ENCODE data around the gene CAPN9.

Gene CAPN9

DNA sequence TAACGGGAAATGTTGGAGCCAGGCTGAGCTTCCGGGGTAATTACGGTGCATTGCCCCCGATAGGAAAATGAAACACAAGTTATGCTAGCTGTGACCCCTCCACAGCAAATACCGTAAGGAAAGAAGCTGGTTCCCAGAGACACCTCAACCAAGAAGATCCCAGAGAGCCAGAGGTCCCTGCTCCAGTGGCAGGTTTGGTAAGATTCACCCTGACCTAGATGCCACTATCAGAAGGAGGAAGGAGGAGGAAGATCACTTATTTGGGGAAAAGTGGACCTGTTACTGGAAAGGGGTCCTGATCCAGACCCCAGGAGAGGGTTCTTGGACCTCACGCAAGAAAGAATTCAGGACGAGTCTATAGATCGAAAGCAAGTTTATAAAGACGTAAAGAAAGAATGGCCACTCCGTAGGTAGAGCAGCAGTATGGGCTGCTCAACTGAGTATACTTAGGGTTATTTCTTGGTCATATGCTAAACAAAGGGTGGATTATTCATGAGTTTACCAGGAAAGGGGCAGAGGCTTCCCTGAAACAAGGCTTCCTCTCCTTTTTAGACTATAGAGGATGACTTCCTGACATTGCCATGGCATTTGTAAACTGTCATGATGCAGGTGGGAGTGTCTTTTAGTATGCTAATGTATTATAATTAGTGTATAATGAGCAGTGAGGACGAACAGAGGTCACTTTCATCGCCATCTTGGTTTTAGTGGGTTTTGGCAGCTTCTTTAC lies 7.5 kb upstream of the CAPN9 start:
- DNase-seq (no peak), ATAC-seq (ENCODE audit: insufficient read depth, low read depth) (no peak)
- Histone ChIP-seq H3K36me3 (ENCODE audit: insufficient read depth, low read length) (no peaks in the 10 kb centered on the region), H3K79me2 (ENCODE audit: insufficient read depth, low read length) (no peaks in the 10 kb centered on the region), H3K4me1 (ENCODE audit: insufficient read depth, low read length) (no peaks in the 10 kb centered on the region), H3K4me2 (ENCODE audit: insufficient read depth, low read length) (no peak overlapping the region), H3K9me3 (ENCODE audit: insufficient read depth, low read length, severe bottlenecking) (no peaks in the 10 kb centered on the region), H3K4me3 (ENCODE audit: low read depth in 1 of 2, low read length in 2 of 2) (no peak overlapping the region), H3K27me3 (ENCODE audit: insufficient read depth, low read length, poor library complexity) (no peaks in the 10 kb centered on the region), H4K20me1 (ENCODE audit: insufficient read depth, low read length) (no peaks in the 10 kb centered on the region), H3K27ac (ENCODE audit: low read length) (no peak overlapping the region), H3K9ac (ENCODE audit: low read depth, low read length) (no peak overlapping the region), H2AFZ (ENCODE audit: low read depth, low read length) (no peak overlapping the region)
- TF ChIP-seq, protein P1, sequence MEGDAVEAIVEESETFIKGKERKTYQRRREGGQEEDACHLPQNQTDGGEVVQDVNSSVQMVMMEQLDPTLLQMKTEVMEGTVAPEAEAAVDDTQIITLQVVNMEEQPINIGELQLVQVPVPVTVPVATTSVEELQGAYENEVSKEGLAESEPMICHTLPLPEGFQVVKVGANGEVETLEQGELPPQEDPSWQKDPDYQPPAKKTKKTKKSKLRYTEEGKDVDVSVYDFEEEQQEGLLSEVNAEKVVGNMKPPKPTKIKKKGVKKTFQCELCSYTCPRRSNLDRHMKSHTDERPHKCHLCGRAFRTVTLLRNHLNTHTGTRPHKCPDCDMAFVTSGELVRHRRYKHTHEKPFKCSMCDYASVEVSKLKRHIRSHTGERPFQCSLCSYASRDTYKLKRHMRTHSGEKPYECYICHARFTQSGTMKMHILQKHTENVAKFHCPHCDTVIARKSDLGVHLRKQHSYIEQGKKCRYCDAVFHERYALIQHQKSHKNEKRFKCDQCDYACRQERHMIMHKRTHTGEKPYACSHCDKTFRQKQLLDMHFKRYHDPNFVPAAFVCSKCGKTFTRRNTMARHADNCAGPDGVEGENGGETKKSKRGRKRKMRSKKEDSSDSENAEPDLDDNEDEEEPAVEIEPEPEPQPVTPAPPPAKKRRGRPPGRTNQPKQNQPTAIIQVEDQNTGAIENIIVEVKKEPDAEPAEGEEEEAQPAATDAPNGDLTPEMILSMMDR (IDR thresholded peaks at IDR 0.05; ENCODE audit: borderline replicate concordance, extremely low read depth, low read length, poor library complexity, severe bottlenecking) = no peak
- no peak for TF ChIP-seq EZH2 (IDR thresholded peaks at IDR 0.05; ENCODE audit: borderline replicate concordance, low read depth, low read length, severe bottlenecking)

DNA sequence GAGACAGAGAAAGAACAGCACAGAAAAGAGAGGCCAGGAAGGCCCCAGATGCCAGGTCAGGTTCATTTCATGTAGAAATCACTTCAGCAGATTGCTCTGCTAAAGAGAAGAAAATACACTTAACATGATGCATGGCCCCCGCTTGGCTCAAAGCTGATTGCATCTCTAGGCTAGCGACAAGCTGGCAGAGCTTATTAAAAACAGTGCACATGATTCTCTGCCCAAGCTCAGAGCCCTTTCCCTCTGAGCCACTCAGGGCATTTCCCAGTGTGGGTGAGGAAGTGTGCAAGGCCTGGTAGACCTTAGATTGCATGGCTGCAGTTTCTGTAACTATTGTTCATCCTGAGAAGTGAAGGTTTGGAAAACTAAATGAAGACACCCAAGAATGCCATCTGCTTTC lies 3.3 kb upstream of the CAPN9 start:
- no peaks in the 10 kb centered on the region for H3K36me3 ChIP-seq (ENCODE audit: insufficient read depth, low read length)
- no peak for DNase-seq
- H3K4me2 ChIP-seq (ENCODE audit: insufficient read depth, low read length) = no peak overlapping the region
- H3K9ac ChIP-seq (ENCODE audit: low read depth, low read length) = no peak overlapping the region
- H3K4me1 ChIP-seq (ENCODE audit: insufficient read depth, low read length) = no peaks in the 10 kb centered on the region
- no peak for ATAC-seq (ENCODE audit: insufficient read depth, low read depth)
- H3K4me3 ChIP-seq (ENCODE audit: low read depth in 1 of 2, low read length in 2 of 2) = no peak overlapping the region
- H3K9me3 ChIP-seq (ENCODE audit: insufficient read depth, low read length, severe bottlenecking) = no peaks in the 10 kb centered on the region
- no peak overlapping the region for H3K27ac ChIP-seq (ENCODE audit: low read length)
- H3K79me2 ChIP-seq (ENCODE audit: insufficient read depth, low read length) = no peaks in the 10 kb centered on the region
- no peaks in the 10 kb centered on the region for H3K27me3 ChIP-seq (ENCODE audit: insufficient read depth, low read length, poor library complexity)
- H4K20me1 ChIP-seq (ENCODE audit: insufficient read depth, low read length) = no peaks in the 10 kb centered on the region
- no peak for TF ChIP-seq EZH2 (IDR thresholded peaks at IDR 0.05; ENCODE audit: borderline replicate concordance, low read depth, low read length, severe bottlenecking)
- TF ChIP-seq, protein P1 (IDR thresholded peaks at IDR 0.05; ENCODE audit: borderline replicate concordance, extremely low read depth, low read length, poor library complexity, severe bottlenecking) = no peak
- no peak overlapping the region for H2AFZ ChIP-seq (ENCODE audit: low read depth, low read length)

- ATAC-seq (ENCODE audit: insufficient read depth, low read depth) = no peak
- H3K9ac ChIP-seq (ENCODE audit: low read depth, low read length) = no peak overlapping the region
These were observed 2.8 kb upstream of the CAPN9 start for GRCh38 chr1:230744382-230744781.

More at GRCh38 chr1:230744382-230744781, 2.8 kb upstream of the CAPN9 start:
- DNase-seq = no peak
- Histone ChIP-seq H3K36me3 (ENCODE audit: insufficient read depth, low read length) (no peaks in the 10 kb centered on the region), H4K20me1 (ENCODE audit: insufficient read depth, low read length) (no peaks in the 10 kb centered on the region), H2AFZ (ENCODE audit: low read depth, low read length) (no peak overlapping the region), H3K4me1 (ENCODE audit: insufficient read depth, low read length) (no peaks in the 10 kb centered on the region), H3K79me2 (ENCODE audit: insufficient read depth, low read length) (no peaks in the 10 kb centered on the region), H3K27ac (ENCODE audit: low read length) (no peak overlapping the region), H3K4me2 (ENCODE audit: insufficient read depth, low read length) (no peak overlapping the region), H3K4me3 (ENCODE audit: low read depth in 1 of 2, low read length in 2 of 2) (no peak overlapping the region), H3K9me3 (ENCODE audit: insufficient read depth, low read length, severe bottlenecking) (no peaks in the 10 kb centered on the region), H3K27me3 (ENCODE audit: insufficient read depth, low read length, poor library complexity) (no peaks in the 10 kb centered on the region)
- no peak for TF ChIP-seq EZH2 (IDR thresholded peaks at IDR 0.05; ENCODE audit: borderline replicate concordance, low read depth, low read length, severe bottlenecking)
- TF ChIP-seq, protein P1 (IDR thresholded peaks at IDR 0.05; ENCODE audit: borderline replicate concordance, extremely low read depth, low read length, poor library complexity, severe bottlenecking) = no peak

Measured in DND-41 (cell line).